Measurements from ENCODE around the gene UGT2B11. TPM values are rescaled to one million over a fixed set of nuclear protein-coding genes. Genes with fewer than 3 reads are reported as not detected.

The UGT2B11 gene
- total and polyA plus RNA-seq, 10 donors = not detected

DNA sequence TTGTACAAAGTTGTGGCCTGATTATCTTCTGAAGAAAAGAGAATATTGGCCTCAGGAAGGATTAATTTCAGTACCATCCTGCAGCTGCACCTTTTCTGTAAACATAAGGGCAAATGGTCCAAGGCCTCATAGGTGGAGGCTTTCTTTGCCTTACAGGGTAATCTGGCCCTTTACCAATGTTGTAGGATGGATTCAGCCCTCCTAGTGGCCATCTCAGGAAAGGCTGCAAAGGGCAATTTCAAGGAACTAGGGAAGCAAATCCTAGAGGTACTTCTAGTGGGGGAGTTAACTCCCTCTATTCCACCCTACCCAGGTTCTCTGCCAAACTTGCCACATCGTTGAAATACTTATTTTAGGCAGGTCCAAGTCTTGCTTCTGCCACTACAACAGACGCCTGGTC is 57.6 kb downstream of the UGT2B11 start:
- Histone ChIP-seq H3K4me1 (no peaks in the 10 kb centered on the region), H3K9me3 (no peaks in the 10 kb centered on the region), H3K27ac (no peak overlapping the region), H3K36me3 (no peaks in the 10 kb centered on the region), H3K4me3 (no peak overlapping the region), H3K27me3 (replicated peaks in 1 of 7) (no peaks in the 10 kb centered on the region)
- no peak for TF ChIP-seq POLR2A (IDR thresholded peaks at IDR 0.05)
- 72 to 82% (median 73%) methylated on average over 2 of the region's 2 CpGs for WGBS, 5 donors
- intact Hi-C loops (cut with DNase I; ENCODE audit: low total_unique reads) = no loop called here
- DNase-seq = no peak

DNA sequence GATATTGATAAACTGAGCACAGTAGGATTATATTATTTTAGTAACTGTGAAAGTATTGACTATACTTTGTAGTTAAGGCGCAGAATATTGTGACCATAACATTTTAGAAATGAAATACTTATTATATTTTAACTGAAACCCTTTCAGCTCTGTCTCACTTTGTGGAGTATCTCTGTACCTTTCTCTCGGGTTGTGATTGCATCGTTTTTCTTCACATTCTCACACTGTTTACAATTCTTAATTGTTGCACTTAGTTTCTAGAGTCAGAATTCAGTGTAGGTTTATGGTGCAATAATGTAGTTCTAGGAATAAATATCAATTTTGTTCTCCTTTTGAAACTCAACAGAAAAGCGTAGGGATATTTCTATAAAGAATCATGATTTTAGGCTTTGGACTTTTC is 60.5 kb downstream of the UGT2B11 start:
- no peak overlapping the region for H3K27ac ChIP-seq
- no peaks in the 10 kb centered on the region for H3K9me3 ChIP-seq
- TF ChIP-seq, protein P1, sequence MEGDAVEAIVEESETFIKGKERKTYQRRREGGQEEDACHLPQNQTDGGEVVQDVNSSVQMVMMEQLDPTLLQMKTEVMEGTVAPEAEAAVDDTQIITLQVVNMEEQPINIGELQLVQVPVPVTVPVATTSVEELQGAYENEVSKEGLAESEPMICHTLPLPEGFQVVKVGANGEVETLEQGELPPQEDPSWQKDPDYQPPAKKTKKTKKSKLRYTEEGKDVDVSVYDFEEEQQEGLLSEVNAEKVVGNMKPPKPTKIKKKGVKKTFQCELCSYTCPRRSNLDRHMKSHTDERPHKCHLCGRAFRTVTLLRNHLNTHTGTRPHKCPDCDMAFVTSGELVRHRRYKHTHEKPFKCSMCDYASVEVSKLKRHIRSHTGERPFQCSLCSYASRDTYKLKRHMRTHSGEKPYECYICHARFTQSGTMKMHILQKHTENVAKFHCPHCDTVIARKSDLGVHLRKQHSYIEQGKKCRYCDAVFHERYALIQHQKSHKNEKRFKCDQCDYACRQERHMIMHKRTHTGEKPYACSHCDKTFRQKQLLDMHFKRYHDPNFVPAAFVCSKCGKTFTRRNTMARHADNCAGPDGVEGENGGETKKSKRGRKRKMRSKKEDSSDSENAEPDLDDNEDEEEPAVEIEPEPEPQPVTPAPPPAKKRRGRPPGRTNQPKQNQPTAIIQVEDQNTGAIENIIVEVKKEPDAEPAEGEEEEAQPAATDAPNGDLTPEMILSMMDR (IDR thresholded peaks at IDR 0.05 in 8 of 11, conservative IDR thresholded peaks at IDR 0.05 in 3 of 11) = no peak
- TF ChIP-seq POLR2A (IDR thresholded peaks at IDR 0.05) (no peak), POLR2AphosphoS5 (IDR thresholded peaks at IDR 0.05) (no peak)
- no peaks in the 10 kb centered on the region for H3K27me3 ChIP-seq (replicated peaks in 1 of 7)
- no peaks in the 10 kb centered on the region for H3K36me3 ChIP-seq
- no peak for DNase-seq
- intact Hi-C loops (cut with DNase I; ENCODE audit: low total_unique reads) = no loop called here
- no peaks in the 10 kb centered on the region for H3K4me1 ChIP-seq
- H3K4me3 ChIP-seq = no peak overlapping the region
- 80 to 92% (median 84%) methylated on average over 4 of the region's 4 CpGs for WGBS, 5 donors

Other genes starting within 250 kb of the UGT2B11 start
- not detected for gene UGT2B7, start 118.3 kb downstream of the UGT2B11 start, total RNA-seq
- not detected for gene UGT2B7, start 118.3 kb downstream of the UGT2B11 start, polyA plus RNA-seq
- gene UGT2B28, start 65.7 kb upstream of the UGT2B11 start, total RNA-seq = not detected
- not detected for gene UGT2B28, start 65.7 kb upstream of the UGT2B11 start, polyA plus RNA-seq

All from spleen (tissue), 11 donors.